GM13976 (cell line): ENCODE results near the gene TPM3.
"Not testable (repeated sequence)": the region's sequence is repeated elsewhere in the genome, so short reads cannot be mapped to it uniquely, and the experiment has no call there.

Experiments used
- DNase-seq: peaks from one replicate; pipeline ENCODE4 v3.0.0; 2012; ENCODE audit warnings: low spot score
- in situ Hi-C: fragments of 300-500 bp; cut with MboI; formaldehyde crosslinking; loops from one replicate; pipeline ENCODE4 v1.12.0; 2022; ENCODE audit warnings: low sequenced_read_pairs, mixed read lengths, inconsistent platforms; ENCODE audit not compliant: unreplicated experiment
- TF ChIP-seq, protein P1 (sequence below): IDR thresholded peaks from 2 replicates; pipeline ENCODE4 v1.5.1; 2012; ENCODE audit warnings: borderline replicate concordance, mild to moderate bottlenecking; ENCODE audit not compliant: insufficient read depth; ENCODE audit errors: extremely low read depth, missing control alignments, control extremely low read depth

Gene TPM3

DNA sequence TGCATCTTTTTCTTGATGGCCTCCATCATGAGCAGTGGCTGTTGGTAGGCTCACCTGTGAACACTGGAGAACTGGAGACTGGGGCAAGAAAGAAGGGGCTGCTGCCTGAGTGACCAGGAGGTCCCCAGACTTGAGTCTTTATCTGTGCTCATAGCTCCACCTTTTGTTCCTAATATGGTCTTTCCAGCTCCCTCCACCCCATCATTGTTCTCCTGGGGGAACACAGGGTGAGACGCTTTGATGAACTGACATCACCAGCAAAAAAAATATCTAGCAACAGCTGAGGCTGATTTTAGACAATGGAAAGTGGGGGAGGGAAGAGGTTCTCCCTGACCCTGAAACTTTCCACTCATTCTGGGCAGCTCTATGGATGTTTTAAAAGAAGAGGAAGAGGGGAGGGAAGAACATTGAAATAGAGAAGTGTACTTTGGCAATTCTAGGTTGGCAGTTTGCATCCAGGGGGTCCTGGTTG lies at the start of gene TPM3:
TSS of gene TPM3 (minus strand) at position 111 of the 472 bp plus-strand sequence. CDS start at position 29, 82 bp downstream.
- in situ Hi-C loops, result loop anchor here (10.0 kb wide), 1 partner anchor 143 kb away; no protein-coding TSS in a partner anchor
- TF ChIP-seq, protein P1, sequence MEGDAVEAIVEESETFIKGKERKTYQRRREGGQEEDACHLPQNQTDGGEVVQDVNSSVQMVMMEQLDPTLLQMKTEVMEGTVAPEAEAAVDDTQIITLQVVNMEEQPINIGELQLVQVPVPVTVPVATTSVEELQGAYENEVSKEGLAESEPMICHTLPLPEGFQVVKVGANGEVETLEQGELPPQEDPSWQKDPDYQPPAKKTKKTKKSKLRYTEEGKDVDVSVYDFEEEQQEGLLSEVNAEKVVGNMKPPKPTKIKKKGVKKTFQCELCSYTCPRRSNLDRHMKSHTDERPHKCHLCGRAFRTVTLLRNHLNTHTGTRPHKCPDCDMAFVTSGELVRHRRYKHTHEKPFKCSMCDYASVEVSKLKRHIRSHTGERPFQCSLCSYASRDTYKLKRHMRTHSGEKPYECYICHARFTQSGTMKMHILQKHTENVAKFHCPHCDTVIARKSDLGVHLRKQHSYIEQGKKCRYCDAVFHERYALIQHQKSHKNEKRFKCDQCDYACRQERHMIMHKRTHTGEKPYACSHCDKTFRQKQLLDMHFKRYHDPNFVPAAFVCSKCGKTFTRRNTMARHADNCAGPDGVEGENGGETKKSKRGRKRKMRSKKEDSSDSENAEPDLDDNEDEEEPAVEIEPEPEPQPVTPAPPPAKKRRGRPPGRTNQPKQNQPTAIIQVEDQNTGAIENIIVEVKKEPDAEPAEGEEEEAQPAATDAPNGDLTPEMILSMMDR, result no peak

GRCh38 chr1:154240294-154240833 lies 48.5 kb upstream of the TPM3 start:
- TF ChIP-seq, protein P1, result no peak
- in situ Hi-C loops, result no loop called here
- DNase-seq, result no peak

More for the DNA sequence above, at the start of gene TPM3:
- no peak for DNase-seq

DNA sequence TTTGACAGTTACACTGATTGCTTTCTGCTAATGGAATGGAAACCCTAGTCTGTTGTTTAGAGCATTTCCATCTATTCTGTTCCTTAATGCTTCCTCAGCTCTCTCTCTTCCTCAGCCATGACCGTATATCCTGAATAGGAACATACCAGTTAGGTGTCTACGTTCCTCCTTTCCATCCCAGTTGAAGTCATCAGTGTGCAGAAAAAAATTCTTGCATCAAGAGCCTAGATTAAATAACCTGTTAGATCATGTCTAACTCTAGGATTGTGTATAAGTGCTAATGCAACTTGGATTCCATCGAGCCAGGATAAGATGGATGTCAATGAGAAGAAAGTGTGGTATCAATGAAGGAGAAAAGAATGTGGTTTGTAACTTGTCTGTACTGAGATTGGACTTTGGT lies 47.6 kb upstream of the TPM3 start:
- TF ChIP-seq, protein P1, result no peak
- in situ Hi-C loops, result no loop called here
- DNase-seq, result no peak

GRCh38 chr1:154237880-154238506 lies 46.1 kb upstream of the TPM3 start:
- DNase-seq, result no peak
- TF ChIP-seq, protein P1, result no peak
- in situ Hi-C loops, result no loop called here

- in situ Hi-C loops, result no loop called here
- TF ChIP-seq, protein P1, result no peak
Measured at GRCh38 chr1:154237435-154237834, 45.5 kb upstream of the TPM3 start.

GRCh38 chr1:154236855-154237254 lies 45.0 kb upstream of the TPM3 start:
- TF ChIP-seq, protein P1, result no peak
- in situ Hi-C loops, result no loop called here
- no peak for DNase-seq

More at GRCh38 chr1:154237435-154237834, 45.5 kb upstream of the TPM3 start:
- DNase-seq, result no peak

DNA sequence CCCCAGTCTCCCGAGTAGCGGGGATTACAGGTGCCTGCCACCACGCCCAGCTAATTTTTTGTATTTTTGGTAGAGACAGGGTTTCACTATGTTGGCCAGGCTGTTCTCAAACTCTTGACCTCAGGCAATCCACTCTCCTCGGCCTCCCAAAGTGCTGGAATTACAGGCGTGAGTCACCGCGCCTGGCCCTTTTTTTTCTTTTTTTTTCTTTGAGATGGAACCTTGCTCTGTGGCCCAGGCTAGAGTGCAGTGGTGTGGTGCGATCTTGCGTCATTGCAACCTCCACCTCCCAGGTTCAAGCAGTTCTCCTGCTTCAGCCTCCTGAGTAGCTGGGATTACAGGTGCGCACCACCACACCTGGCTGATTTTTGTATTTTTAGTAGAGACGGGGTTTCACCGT lies 41.2 kb upstream of the TPM3 start:
- DNase-seq, in situ Hi-C loops: not testable (repeated sequence)

GRCh38 chr1:154231112-154231511 lies 39.2 kb upstream of the TPM3 start:
- DNase-seq, in situ Hi-C loops: not testable (repeated sequence)
